Peyer's patch (tissue), 4 donors: ENCODE measurements around the gene CLMP.

Experiments
- CTCF ChIP-seq, 6 experiments: fragments of 450-650 bp in 4 of 6; fragments of 200-600 bp in 2 of 6; sonication (generic) in 1 of 6; IDR thresholded peaks; one replicate each; pipeline ENCODE4 v1.5.1; 2017 to 2019; ENCODE audit warnings: antibody characterized with exemption in 6 of 6, mild to moderate bottlenecking in 3 of 6, moderate library complexity in 1 of 6
- POLR2A ChIP-seq, 2 donors: fragments of 450-650 bp; IDR thresholded peaks; one replicate each; pipeline ENCODE4 v1.5.1; 2017; ENCODE audit warnings: antibody characterized with exemption in 2 of 2, mild to moderate bottlenecking in 2 of 2, moderate library complexity in 2 of 2

- TF ChIP-seq CTCF (IDR thresholded peaks at IDR 0.05) (no peak), POLR2A (IDR thresholded peaks at IDR 0.05) (no peak)
Observed at GRCh38 chr11:123063826-123064657, 131.0 kb downstream of the CLMP start.
